Measurements from ENCODE around the gene ZBTB20. TPM values are rescaled to one million over a fixed set of nuclear protein-coding genes. Genes with fewer than 3 reads are reported as not detected.

ZBTB20 gene
- polyA plus RNA-seq, 4 donors = 0.27 to 2.2 (median 1.3) TPM

GRCh38 chr3:114635878-114636277 is 511.2 kb downstream of the ZBTB20 start:
- Histone ChIP-seq H3K9me3 (ENCODE audit: control insufficient read depth in 2 of 2, insufficient read depth in 1 of 2, low read depth in 1 of 2, low read length in 1 of 2) (peaks cover 0 to 7% of the 10 kb centered on the region in 2 donors), H3K36me3 (ENCODE audit: control insufficient read depth in 3 of 3, insufficient read depth in 2 of 3, low read depth in 1 of 3, low read length in 3 of 3) (no peaks in the 10 kb centered on the region), H3K27ac (ENCODE audit: low read depth in 1 of 3, low read length in 2 of 3) (no peak overlapping the region), H3K4me1 (ENCODE audit: control insufficient read depth in 3 of 3, insufficient read depth in 2 of 3, low read depth in 1 of 3, low read length in 2 of 3) (no peaks in the 10 kb centered on the region), H3K4me3 (ENCODE audit: low read depth in 1 of 3, low read length in 3 of 3) (no peak overlapping the region), H3K27me3 (ENCODE audit: control insufficient read depth in 3 of 3, insufficient read depth in 3 of 3, low read length in 3 of 3) (no peaks in the 10 kb centered on the region)
- no peak for DNase-seq
- 96 to 100% (median 99%) methylated on average over 2 of the region's 2 CpGs for WGBS, 3 donors
- no peak for FAIRE-seq

- H3K27ac ChIP-seq (ENCODE audit: low read depth in 1 of 3, low read length in 2 of 3) = no peak overlapping the region
- DNase-seq (no peak), FAIRE-seq (no peak)
- 97 to 100% (median 98%) methylated on average over 3 of the region's 3 CpGs for WGBS, 3 donors
- no peaks in the 10 kb centered on the region for H3K4me1 ChIP-seq (ENCODE audit: control insufficient read depth in 3 of 3, insufficient read depth in 2 of 3, low read depth in 1 of 3, low read length in 2 of 3)
- peaks cover 0 to 8% (median 0%) of the 10 kb centered on the region in 3 donors for H3K36me3 ChIP-seq (ENCODE audit: control insufficient read depth in 3 of 3, insufficient read depth in 2 of 3, low read depth in 1 of 3, low read length in 3 of 3)
- no peak overlapping the region for H3K4me3 ChIP-seq (ENCODE audit: low read depth in 1 of 3, low read length in 3 of 3)
- no peaks in the 10 kb centered on the region for H3K27me3 ChIP-seq (ENCODE audit: control insufficient read depth in 3 of 3, insufficient read depth in 3 of 3, low read length in 3 of 3)
- H3K9me3 ChIP-seq (ENCODE audit: control insufficient read depth in 2 of 2, insufficient read depth in 1 of 2, low read depth in 1 of 2, low read length in 1 of 2) = peaks cover 0 to 7% of the 10 kb centered on the region in 2 donors
Measured at GRCh38 chr3:114634635-114635034, 512.5 kb downstream of the ZBTB20 start.

DNA sequence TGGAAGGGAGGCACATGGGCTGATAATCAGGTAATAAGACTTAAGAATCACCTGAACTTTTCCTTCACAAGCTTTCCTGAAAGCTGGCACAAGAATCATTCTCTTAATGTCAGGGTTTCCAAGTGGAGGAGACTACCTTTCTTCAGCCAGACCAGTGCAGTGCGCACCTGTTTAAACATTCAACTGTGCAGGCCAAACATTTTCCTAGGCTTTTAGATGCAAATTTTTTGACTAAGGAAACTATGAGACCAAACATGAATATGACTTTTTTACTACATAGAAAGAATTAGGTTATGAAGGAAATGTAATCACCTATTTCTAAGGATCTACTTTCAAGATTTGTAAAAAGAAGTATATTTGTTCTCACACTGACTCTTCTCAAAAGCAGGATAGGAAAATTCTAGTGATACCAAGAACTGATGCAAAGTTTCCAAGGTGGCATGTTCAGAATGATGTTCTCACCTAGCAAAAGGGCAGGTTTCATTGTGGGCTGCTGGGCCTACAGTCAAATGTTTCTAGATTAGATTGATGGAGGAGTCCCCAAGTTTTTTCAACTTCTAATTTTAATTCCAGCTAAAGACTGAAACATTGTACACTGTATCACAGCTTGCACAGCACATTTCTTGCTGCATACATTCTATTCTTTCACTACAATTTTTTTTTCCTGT is 514.2 kb downstream of the ZBTB20 start:
- H3K27me3 ChIP-seq (ENCODE audit: control insufficient read depth in 3 of 3, insufficient read depth in 3 of 3, low read length in 3 of 3) = no peaks in the 10 kb centered on the region
- H3K36me3 ChIP-seq (ENCODE audit: control insufficient read depth in 3 of 3, insufficient read depth in 2 of 3, low read depth in 1 of 3, low read length in 3 of 3) = peaks cover 0 to 8% (median 0%) of the 10 kb centered on the region in 3 donors
- no peaks in the 10 kb centered on the region for H3K4me1 ChIP-seq (ENCODE audit: control insufficient read depth in 3 of 3, insufficient read depth in 2 of 3, low read depth in 1 of 3, low read length in 2 of 3)
- 91 to 100% (median 95%) methylated on average over 1 of the region's 1 CpG for WGBS, 3 donors
- no peak overlapping the region for H3K27ac ChIP-seq (ENCODE audit: low read depth in 1 of 3, low read length in 2 of 3)
- no peak overlapping the region for H3K4me3 ChIP-seq (ENCODE audit: low read depth in 1 of 3, low read length in 3 of 3)
- no peak for DNase-seq
- peaks cover 0 to 7% of the 10 kb centered on the region in 2 donors for H3K9me3 ChIP-seq (ENCODE audit: control insufficient read depth in 2 of 2, insufficient read depth in 1 of 2, low read depth in 1 of 2, low read length in 1 of 2)
- no peak for FAIRE-seq

DNA sequence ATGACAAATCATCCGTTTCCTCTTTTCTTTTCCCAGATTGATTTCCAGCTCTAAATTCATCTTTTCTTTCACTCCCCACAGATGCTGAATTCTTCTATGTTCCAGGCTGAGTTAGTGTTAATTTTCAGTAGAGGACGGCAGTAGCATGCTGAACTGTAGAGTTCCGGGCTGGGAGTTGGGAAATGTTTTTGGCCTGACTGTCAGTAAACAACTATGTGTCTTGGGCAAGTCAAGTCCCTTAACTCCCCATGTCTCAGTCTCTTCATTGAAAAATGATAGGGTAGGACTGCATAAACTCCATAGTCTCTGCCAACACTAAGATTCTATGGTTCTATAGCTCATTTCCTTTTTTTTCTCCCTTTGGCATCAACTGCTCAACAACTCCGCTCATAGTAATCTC is 519.3 kb downstream of the ZBTB20 start:
- H3K27ac ChIP-seq (ENCODE audit: low read depth in 1 of 3, low read length in 2 of 3) = no peak overlapping the region
- FAIRE-seq (no peak), DNase-seq (no peak)
- H3K4me3 ChIP-seq (ENCODE audit: low read depth in 1 of 3, low read length in 3 of 3) = no peak overlapping the region
- H3K36me3 ChIP-seq (ENCODE audit: control insufficient read depth in 3 of 3, insufficient read depth in 2 of 3, low read depth in 1 of 3, low read length in 3 of 3) = peaks cover 0 to 8% (median 0%) of the 10 kb centered on the region in 3 donors
- H3K9me3 ChIP-seq (ENCODE audit: control insufficient read depth in 2 of 2, insufficient read depth in 1 of 2, low read depth in 1 of 2, low read length in 1 of 2) = no peaks in the 10 kb centered on the region
- 77 to 93% (median 91%) methylated on average over 4 of the region's 4 CpGs for WGBS, 3 donors
- H3K27me3 ChIP-seq (ENCODE audit: control insufficient read depth in 3 of 3, insufficient read depth in 3 of 3, low read length in 3 of 3) = no peaks in the 10 kb centered on the region
- peaks cover 0 to 10% (median 0%) of the 10 kb centered on the region in 3 donors for H3K4me1 ChIP-seq (ENCODE audit: control insufficient read depth in 3 of 3, insufficient read depth in 2 of 3, low read depth in 1 of 3, low read length in 2 of 3)

DNA sequence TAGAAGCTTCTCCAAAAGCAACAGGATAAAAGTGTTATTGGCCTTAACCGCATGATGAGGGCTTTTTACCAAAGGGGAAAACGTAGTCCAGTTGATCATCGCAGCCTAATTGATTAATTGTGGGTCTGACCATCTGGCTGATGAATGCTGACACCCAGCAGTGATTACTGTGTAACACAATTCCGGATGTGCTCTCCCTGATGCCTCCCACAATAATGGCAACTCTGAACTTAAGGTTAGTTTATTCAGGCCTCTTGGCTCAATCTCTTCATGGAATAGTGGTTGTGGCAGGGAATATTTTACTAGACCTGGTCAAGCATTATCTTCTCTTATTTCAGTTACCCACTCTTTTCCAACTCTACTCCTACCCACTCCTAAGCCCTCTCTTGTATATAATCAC is 520.3 kb downstream of the ZBTB20 start:
- Histone ChIP-seq H3K9me3 (ENCODE audit: control insufficient read depth in 2 of 2, insufficient read depth in 1 of 2, low read depth in 1 of 2, low read length in 1 of 2) (no peaks in the 10 kb centered on the region), H3K27ac (ENCODE audit: low read depth in 1 of 3, low read length in 2 of 3) (no peak overlapping the region), H3K36me3 (ENCODE audit: control insufficient read depth in 3 of 3, insufficient read depth in 2 of 3, low read depth in 1 of 3, low read length in 3 of 3) (peaks cover 0 to 8% (median 0%) of the 10 kb centered on the region in 3 donors), H3K27me3 (ENCODE audit: control insufficient read depth in 3 of 3, insufficient read depth in 3 of 3, low read length in 3 of 3) (no peaks in the 10 kb centered on the region), H3K4me3 (ENCODE audit: low read depth in 1 of 3, low read length in 3 of 3) (no peak overlapping the region), H3K4me1 (ENCODE audit: control insufficient read depth in 3 of 3, insufficient read depth in 2 of 3, low read depth in 1 of 3, low read length in 2 of 3) (peaks cover 0 to 10% (median 0%) of the 10 kb centered on the region in 3 donors)
- DNase-seq = no peak
- no peak for FAIRE-seq
- 78 to 92% (median 86%) methylated on average over 4 of the region's 4 CpGs for WGBS, 3 donors

DNA sequence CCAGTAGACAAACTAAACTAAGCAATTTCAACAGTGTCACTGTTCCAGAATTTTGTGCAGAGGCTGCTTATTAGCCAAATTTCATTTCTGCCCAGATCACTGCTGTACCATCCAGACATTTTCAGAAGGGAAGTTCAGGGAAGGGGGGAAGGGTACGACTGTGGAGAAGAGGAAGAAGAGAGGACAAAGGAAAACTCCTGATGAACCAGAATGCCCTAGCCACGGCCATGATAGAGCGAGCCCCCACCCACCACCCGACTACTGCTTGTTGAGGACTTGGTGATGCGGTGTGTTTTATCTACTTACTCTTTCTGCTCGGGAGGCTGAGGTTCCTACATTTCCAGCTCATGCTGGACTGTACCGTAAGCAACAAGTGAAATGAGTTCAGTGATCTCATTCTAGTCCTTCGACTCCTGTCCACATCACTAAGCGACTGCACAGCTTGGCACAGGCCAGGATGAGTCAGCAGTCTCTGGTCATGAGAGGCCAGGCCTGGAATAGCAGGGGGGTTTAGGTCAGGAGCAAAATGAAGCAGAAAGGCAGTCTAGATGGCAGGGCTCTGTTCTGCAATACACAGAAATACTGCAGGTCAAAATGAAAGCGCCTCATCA is 522.4 kb downstream of the ZBTB20 start:
- peak overlapping the region in 2 of 3 donors; percentile 73 to 90 for H3K27ac ChIP-seq (ENCODE audit: low read depth in 1 of 3, low read length in 2 of 3)
- 59 to 88% (median 79%) methylated on average over 10 of the region's 10 CpGs for WGBS, 3 donors
- no peaks in the 10 kb centered on the region for H3K27me3 ChIP-seq (ENCODE audit: control insufficient read depth in 3 of 3, insufficient read depth in 3 of 3, low read length in 3 of 3)
- H3K9me3 ChIP-seq (ENCODE audit: control insufficient read depth in 2 of 2, insufficient read depth in 1 of 2, low read depth in 1 of 2, low read length in 1 of 2) = no peaks in the 10 kb centered on the region
- peak; percentile 35 to 59 for DNase-seq
- peaks cover 0 to 10% (median 0%) of the 10 kb centered on the region in 3 donors for H3K4me1 ChIP-seq (ENCODE audit: control insufficient read depth in 3 of 3, insufficient read depth in 2 of 3, low read depth in 1 of 3, low read length in 2 of 3)
- H3K36me3 ChIP-seq (ENCODE audit: control insufficient read depth in 3 of 3, insufficient read depth in 2 of 3, low read depth in 1 of 3, low read length in 3 of 3) = peaks cover 0 to under 1% (median 0%) of the 10 kb centered on the region in 3 donors
- FAIRE-seq = no peak
- peak overlapping the region in 1 of 3 donors; percentile 6 for H3K4me3 ChIP-seq (ENCODE audit: low read depth in 1 of 3, low read length in 3 of 3)

GRCh38 chr3:114624047-114624445 is 523.0 kb downstream of the ZBTB20 start:
- FAIRE-seq = no peak
- WGBS, 3 donors = 56 to 87% (median 81%) methylated on average over 6 of the region's 6 CpGs

DNA sequence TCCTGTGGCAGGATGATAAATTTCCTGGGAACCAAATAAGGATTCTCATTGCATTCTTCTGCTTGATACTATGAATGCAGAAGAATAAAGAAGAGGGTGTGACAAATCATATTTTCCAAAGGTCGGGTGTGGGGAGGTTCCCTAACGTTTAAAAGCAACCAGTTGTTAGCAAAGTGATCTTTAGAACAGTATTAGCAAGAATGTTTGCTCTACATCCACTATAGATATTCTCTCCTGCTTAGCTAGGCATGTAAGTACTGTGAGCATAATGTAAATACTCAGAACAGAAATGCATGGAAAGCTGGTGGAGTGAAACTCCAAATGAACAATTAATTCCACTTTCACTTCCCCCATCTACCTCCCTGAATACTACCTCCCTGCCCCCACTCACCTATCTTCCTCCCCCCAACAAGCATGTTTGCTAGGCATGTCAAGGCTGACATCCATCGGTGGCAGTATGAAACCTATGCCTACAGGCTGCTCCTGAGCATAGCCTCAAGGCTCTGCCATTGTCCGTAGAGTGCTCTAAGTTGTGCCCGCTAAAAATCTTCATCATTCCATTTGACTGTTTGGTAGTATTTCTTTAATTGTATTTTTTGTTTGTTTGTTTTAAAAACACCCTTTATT is 523.6 kb downstream of the ZBTB20 start:
- 53 to 61% (median 56%) methylated on average over 5 of the region's 5 CpGs for whole genome bisulfite sequencing, 3 donors
- Histone ChIP-seq H3K9me3 (ENCODE audit: control insufficient read depth in 2 of 2, insufficient read depth in 1 of 2, low read depth in 1 of 2, low read length in 1 of 2) (no peaks in the 10 kb centered on the region), H3K27ac (ENCODE audit: low read depth in 1 of 3, low read length in 2 of 3) (peak overlapping the region; percentile 34 to 90 (median 73)), H3K36me3 (ENCODE audit: control insufficient read depth in 3 of 3, insufficient read depth in 2 of 3, low read depth in 1 of 3, low read length in 3 of 3) (no peaks in the 10 kb centered on the region), H3K27me3 (ENCODE audit: control insufficient read depth in 3 of 3, insufficient read depth in 3 of 3, low read length in 3 of 3) (no peaks in the 10 kb centered on the region), H3K4me1 (ENCODE audit: control insufficient read depth in 3 of 3, insufficient read depth in 2 of 3, low read depth in 1 of 3, low read length in 2 of 3) (peaks cover 0 to 10% (median 0%) of the 10 kb centered on the region in 3 donors), H3K4me3 (ENCODE audit: low read depth in 1 of 3, low read length in 3 of 3) (no peak overlapping the region)
- DNase-seq (peak; percentile 17 to 18), FAIRE-seq (no peak)

More at GRCh38 chr3:114624047-114624445, 523.0 kb downstream of the ZBTB20 start:
- no peaks in the 10 kb centered on the region for H3K27me3 ChIP-seq (ENCODE audit: control insufficient read depth in 3 of 3, insufficient read depth in 3 of 3, low read length in 3 of 3)
- H3K4me3 ChIP-seq (ENCODE audit: low read depth in 1 of 3, low read length in 3 of 3) = no peak overlapping the region
- DNase-seq = peak in 1 of 2 donors; percentile 15
- H3K4me1 ChIP-seq (ENCODE audit: control insufficient read depth in 3 of 3, insufficient read depth in 2 of 3, low read depth in 1 of 3, low read length in 2 of 3) = peaks cover 0 to 10% (median 0%) of the 10 kb centered on the region in 3 donors
- no peaks in the 10 kb centered on the region for H3K36me3 ChIP-seq (ENCODE audit: control insufficient read depth in 3 of 3, insufficient read depth in 2 of 3, low read depth in 1 of 3, low read length in 3 of 3)
- peak overlapping the region in 2 of 3 donors; percentile 73 to 90 for H3K27ac ChIP-seq (ENCODE audit: low read depth in 1 of 3, low read length in 2 of 3)
- H3K9me3 ChIP-seq (ENCODE audit: control insufficient read depth in 2 of 2, insufficient read depth in 1 of 2, low read depth in 1 of 2, low read length in 1 of 2) = no peaks in the 10 kb centered on the region
